Keratinocyte (primary cell): Measurements from ENCODE around the gene MLLT1. TPM values are rescaled to one million over a fixed set of nuclear protein-coding genes. Genes with fewer than 3 reads are reported as not detected.

ENCODE experiments used
- DNase-seq: peaks from one replicate; pipeline ENCODE4 v3.0.0-alpha.2; 2011; ENCODE audit warnings: low read depth, missing footprints, low spot score
- FAIRE-seq: peaks from 2 replicates; lab custom pipeline; 2011; peaks lifted over from hg19 to GRCh38; lab: Jason Lieb, UNC
- H2AFZ ChIP-seq: 2 replicates; pipeline ENCODE4 v1.6.0; 2012; ENCODE audit warnings: low read length, control low read depth, inconsistent platforms; ENCODE audit not compliant: control insufficient read depth
- H3K27ac ChIP-seq: 2 replicates; pipeline ENCODE4 v1.5.1; 2011; ENCODE audit warnings: low read length; ENCODE audit not compliant: control insufficient read depth, insufficient read depth
- H3K27me3 ChIP-seq: 3 replicates; pipeline ENCODE4 v1.6.0; 2011; ENCODE audit warnings: low read length; ENCODE audit not compliant: control insufficient read depth, insufficient read depth; ENCODE audit errors: extremely low read depth
- H3K36me3 ChIP-seq, 2 experiments: 2 replicates in 1 of 2; 3 replicates in 1 of 2; pipeline ENCODE4 v1.5.1; 2011; ENCODE audit warnings: low read length in 2 of 2, mild to moderate bottlenecking in 1 of 2; ENCODE audit not compliant: control insufficient read depth in 2 of 2, insufficient read depth in 2 of 2; ENCODE audit errors: extremely low read depth in 1 of 2
- H3K4me1 ChIP-seq: 3 replicates; pipeline ENCODE4 v1.5.1; 2011; ENCODE audit warnings: low read length; ENCODE audit not compliant: control insufficient read depth, insufficient read depth; ENCODE audit errors: extremely low read depth
- H3K4me2 ChIP-seq: 3 replicates; pipeline ENCODE4 v1.6.0; 2011; ENCODE audit warnings: low read depth, low read length; ENCODE audit not compliant: control insufficient read depth, insufficient read depth; ENCODE audit errors: extremely low read depth
- H3K4me3 ChIP-seq, 3 experiments: fragments of 200-600 bp in 1 of 3; sonication (generic) in 1 of 3; 2 replicates in 2 of 3; 3 replicates in 1 of 3; pipeline ENCODE4 v1.5.1; 2011 to 2016; ENCODE audit warnings: low read length in 3 of 3, mild to moderate bottlenecking in 3 of 3, control low read depth in 2 of 3, inconsistent platforms in 1 of 3, low read depth in 1 of 3, mixed read lengths in 1 of 3, mixed run types in 1 of 3, moderate library complexity in 1 of 3; ENCODE audit not compliant: control insufficient read depth in 2 of 3, insufficient read depth in 2 of 3; ENCODE audit errors: extremely low read depth in 1 of 3
- H3K79me2 ChIP-seq: 2 replicates; pipeline ENCODE4 v1.6.0; 2012; ENCODE audit warnings: low read length; ENCODE audit not compliant: control insufficient read depth, insufficient read depth
- H3K9ac ChIP-seq: 3 replicates; pipeline ENCODE4 v1.6.0; 2011; ENCODE audit warnings: low read length; ENCODE audit not compliant: control insufficient read depth, insufficient read depth; ENCODE audit errors: extremely low read depth
- H3K9me1 ChIP-seq: 3 replicates; pipeline ENCODE4 v1.6.0; 2011; ENCODE audit warnings: low read length; ENCODE audit not compliant: control insufficient read depth, insufficient read depth; ENCODE audit errors: extremely low read depth
- H3K9me3 ChIP-seq: 2 replicates; pipeline ENCODE4 v1.5.1; 2012; ENCODE audit warnings: low read depth, low read length; ENCODE audit not compliant: control insufficient read depth
- H4K20me1 ChIP-seq: 3 replicates; pipeline ENCODE4 v1.6.0; 2011; ENCODE audit warnings: low read length; ENCODE audit not compliant: control insufficient read depth, insufficient read depth; ENCODE audit errors: extremely low read depth
- EZH2 ChIP-seq: IDR thresholded peaks from one replicate; pipeline ENCODE4 v1.6.1; 2012; ENCODE audit warnings: inconsistent platforms, mild to moderate bottlenecking, low read length, moderate library complexity
- dilution Hi-C: fragments of 300-500 bp; cut with MboI; formaldehyde crosslinking; loops from one replicate; pipeline ENCODE4 v1.7.0; 2020; ENCODE audit warnings: low sequenced_read_pairs; ENCODE audit not compliant: extremely low pct_ligation_motif_present
- polyA plus RNA-seq, 5 experiments: library from polyadenylated mRNA; depleted of rRNA in 3 of 5; stranded (reverse) in 3 of 5; stranded (forward) in 1 of 5; unstranded in 1 of 5; fragments of >200 nt; gene quantifications; 1 replicate in 1 of 5; 2 replicates in 3 of 5; 3 replicates in 1 of 5; pipeline versions ENCODE4 v1.2.1 to v1.2.3, GENCODE V29; 2011 to 2012; ENCODE audit warnings: missing spikeins in 2 of 5, low read depth in 1 of 5, low replicate concordance in 1 of 5
- TF ChIP-seq, protein P1 (sequence below), 3 experiments: IDR thresholded peaks in 1 of 3; conservative IDR thresholded peaks in 1 of 3; optimal IDR thresholded peaks in 1 of 3; 2 replicates in 2 of 3; 3 replicates in 1 of 3; pipeline versions ENCODE3 to v1.5.1; 2011; ENCODE audit warnings: low read length in 3 of 3, mild to moderate bottlenecking in 3 of 3, moderate library complexity in 2 of 3, control low read depth in 1 of 3, inconsistent platforms in 1 of 3; ENCODE audit not compliant: insufficient read depth in 2 of 3; ENCODE audit errors: extremely low read depth in 1 of 3

Gene MLLT1
- polyA plus RNA-seq, 1 donor (not counting 4 experiments of a cell fraction or from before 2014, with no cell fraction given), result 8.3 TPM

DNA sequence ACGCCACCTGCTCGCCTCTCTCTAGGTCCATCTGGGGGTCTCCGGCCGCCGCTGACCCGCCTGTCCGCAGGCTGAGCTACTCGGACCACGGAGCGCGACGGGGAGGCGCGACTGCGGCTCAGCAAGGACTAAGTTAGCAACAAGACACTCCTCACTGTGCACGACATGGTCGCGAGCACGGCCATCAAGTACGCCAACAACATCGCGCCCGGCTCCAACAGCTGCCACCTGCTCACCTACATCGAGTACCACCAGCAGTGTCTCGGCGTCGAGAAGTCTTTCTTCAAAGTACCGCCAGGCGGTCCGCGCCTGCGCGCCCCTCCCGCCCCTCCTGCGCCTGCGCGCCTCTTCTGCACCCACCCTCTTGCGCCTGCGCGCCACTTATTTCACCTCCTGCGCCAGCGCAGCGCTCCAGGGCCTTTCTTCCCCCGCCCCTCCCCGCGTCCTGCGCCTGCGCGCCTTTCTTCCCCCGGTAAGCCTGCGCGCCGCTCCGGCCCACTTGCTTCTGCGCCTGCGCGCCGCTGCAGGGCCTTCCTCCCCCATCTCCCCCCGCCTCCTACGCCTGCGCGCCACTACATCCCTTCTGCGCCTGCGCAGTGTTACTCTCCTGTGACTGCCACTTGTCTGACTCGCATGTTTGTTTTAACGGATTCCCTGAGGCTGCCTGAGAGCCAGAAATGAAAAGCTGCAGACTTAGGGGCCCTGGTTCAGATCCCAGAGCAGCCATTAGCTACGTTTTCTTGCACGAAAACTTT lies 80.4 kb downstream of the MLLT1 start:
- Histone ChIP-seq H3K79me2 (peaks cover 13% of the 10 kb centered on the region), H2AFZ (peak overlapping the region; percentile 98), H3K9me3 (no peaks in the 10 kb centered on the region), H3K4me2 (peak overlapping the region; percentile 95), H3K9ac (peak overlapping the region; percentile 76), H3K36me3 (peaks cover 0 to 1% of the 10 kb centered on the region in 2 experiments), H3K4me1 (peaks cover 9% of the 10 kb centered on the region), H3K27ac (peak overlapping the region; percentile 20), H4K20me1 (no peaks in the 10 kb centered on the region), H3K4me3 (peak overlapping the region; percentile 91 to 96 (median 94)), H3K9me1 (no peaks in the 10 kb centered on the region), H3K27me3 (no peaks in the 10 kb centered on the region)
- FAIRE-seq (peak; percentile 79), DNase-seq (peak; percentile 94)
- no peak for TF ChIP-seq EZH2
- TF ChIP-seq, protein P1, sequence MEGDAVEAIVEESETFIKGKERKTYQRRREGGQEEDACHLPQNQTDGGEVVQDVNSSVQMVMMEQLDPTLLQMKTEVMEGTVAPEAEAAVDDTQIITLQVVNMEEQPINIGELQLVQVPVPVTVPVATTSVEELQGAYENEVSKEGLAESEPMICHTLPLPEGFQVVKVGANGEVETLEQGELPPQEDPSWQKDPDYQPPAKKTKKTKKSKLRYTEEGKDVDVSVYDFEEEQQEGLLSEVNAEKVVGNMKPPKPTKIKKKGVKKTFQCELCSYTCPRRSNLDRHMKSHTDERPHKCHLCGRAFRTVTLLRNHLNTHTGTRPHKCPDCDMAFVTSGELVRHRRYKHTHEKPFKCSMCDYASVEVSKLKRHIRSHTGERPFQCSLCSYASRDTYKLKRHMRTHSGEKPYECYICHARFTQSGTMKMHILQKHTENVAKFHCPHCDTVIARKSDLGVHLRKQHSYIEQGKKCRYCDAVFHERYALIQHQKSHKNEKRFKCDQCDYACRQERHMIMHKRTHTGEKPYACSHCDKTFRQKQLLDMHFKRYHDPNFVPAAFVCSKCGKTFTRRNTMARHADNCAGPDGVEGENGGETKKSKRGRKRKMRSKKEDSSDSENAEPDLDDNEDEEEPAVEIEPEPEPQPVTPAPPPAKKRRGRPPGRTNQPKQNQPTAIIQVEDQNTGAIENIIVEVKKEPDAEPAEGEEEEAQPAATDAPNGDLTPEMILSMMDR (optimal IDR thresholded peaks at IDR 0.05 in 1 of 3, IDR thresholded peaks at IDR 0.05 in 1 of 3, conservative IDR thresholded peaks at IDR 0.05 in 1 of 3; ENCODE audit: extremely low read depth in 1 of 3, insufficient read depth in 2 of 3, low read length in 3 of 3), result peak in 2 of 3 experiments; percentile 27 to 44
- dilution Hi-C loops, result no loop called here

DNA sequence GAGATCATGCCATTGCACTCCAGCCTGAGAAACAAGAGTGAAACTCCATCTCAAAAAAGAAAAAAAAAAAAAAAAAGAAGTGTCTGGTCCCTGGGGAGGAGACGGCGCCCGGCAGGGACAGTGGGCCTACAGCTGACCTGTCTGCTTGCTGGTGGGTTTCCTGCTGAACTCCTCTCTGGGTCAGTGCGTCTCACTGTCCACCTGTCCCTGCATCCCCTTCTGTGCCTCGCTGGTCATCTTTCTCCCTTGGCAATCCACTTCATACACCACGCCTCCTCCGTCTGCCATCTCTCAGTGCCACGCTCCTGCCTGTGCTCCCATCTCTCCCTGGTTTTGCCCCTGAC lies 80.9 kb downstream of the MLLT1 start:
- Histone ChIP-seq H3K79me2 (peaks cover 13% of the 10 kb centered on the region), H3K27me3 (no peaks in the 10 kb centered on the region), H3K9ac (peak overlapping the region; percentile 76), H3K4me3 (peak overlapping the region; percentile 91 to 96 (median 94)), H3K9me1 (no peaks in the 10 kb centered on the region), H4K20me1 (no peaks in the 10 kb centered on the region), H3K4me2 (peak overlapping the region; percentile 95), H3K36me3 (peaks cover 0 to 1% of the 10 kb centered on the region in 2 experiments), H3K4me1 (peaks cover 9% of the 10 kb centered on the region), H2AFZ (peak overlapping the region; percentile 98), H3K9me3 (no peaks in the 10 kb centered on the region), H3K27ac (peak overlapping the region; percentile 20)
- dilution Hi-C loops, result no loop called here
- TF ChIP-seq, protein P1 (optimal IDR thresholded peaks at IDR 0.05 in 1 of 3, IDR thresholded peaks at IDR 0.05 in 1 of 3, conservative IDR thresholded peaks at IDR 0.05 in 1 of 3; ENCODE audit: extremely low read depth in 1 of 3, insufficient read depth in 2 of 3, low read length in 3 of 3), result no peak
- no peak for TF ChIP-seq EZH2
- no peak for DNase-seq
- no peak for FAIRE-seq
